A549 (cell line): ENCODE measurements around the gene DHX32.

Experiments
- HDAC2 ChIP-seq: fragments of 200-600 bp; sonication (generic); IDR thresholded peaks from 2 replicates; pipeline ENCODE4 v1.6.1; 2016
- TF ChIP-seq, protein P1 (sequence below): fragments of 200-600 bp; sonication (generic); IDR thresholded peaks from 2 replicates; pipeline ENCODE4 v1.6.1; 2016; ENCODE audit warnings: antibody characterized with exemption, mild to moderate bottlenecking, moderate library complexity
- TF ChIP-seq, protein P2 (sequence below): fragments of >200 bp; sonication (Bioruptor Twin); formaldehyde crosslinking; IDR thresholded peaks from 3 replicates; pipeline ENCODE4 v1.5.1; 2016

- TF ChIP-seq, protein P1, sequence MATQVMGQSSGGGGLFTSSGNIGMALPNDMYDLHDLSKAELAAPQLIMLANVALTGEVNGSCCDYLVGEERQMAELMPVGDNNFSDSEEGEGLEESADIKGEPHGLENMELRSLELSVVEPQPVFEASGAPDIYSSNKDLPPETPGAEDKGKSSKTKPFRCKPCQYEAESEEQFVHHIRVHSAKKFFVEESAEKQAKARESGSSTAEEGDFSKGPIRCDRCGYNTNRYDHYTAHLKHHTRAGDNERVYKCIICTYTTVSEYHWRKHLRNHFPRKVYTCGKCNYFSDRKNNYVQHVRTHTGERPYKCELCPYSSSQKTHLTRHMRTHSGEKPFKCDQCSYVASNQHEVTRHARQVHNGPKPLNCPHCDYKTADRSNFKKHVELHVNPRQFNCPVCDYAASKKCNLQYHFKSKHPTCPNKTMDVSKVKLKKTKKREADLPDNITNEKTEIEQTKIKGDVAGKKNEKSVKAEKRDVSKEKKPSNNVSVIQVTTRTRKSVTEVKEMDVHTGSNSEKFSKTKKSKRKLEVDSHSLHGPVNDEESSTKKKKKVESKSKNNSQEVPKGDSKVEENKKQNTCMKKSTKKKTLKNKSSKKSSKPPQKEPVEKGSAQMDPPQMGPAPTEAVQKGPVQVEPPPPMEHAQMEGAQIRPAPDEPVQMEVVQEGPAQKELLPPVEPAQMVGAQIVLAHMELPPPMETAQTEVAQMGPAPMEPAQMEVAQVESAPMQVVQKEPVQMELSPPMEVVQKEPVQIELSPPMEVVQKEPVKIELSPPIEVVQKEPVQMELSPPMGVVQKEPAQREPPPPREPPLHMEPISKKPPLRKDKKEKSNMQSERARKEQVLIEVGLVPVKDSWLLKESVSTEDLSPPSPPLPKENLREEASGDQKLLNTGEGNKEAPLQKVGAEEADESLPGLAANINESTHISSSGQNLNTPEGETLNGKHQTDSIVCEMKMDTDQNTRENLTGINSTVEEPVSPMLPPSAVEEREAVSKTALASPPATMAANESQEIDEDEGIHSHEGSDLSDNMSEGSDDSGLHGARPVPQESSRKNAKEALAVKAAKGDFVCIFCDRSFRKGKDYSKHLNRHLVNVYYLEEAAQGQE = no peak
- TF ChIP-seq, protein P2, sequence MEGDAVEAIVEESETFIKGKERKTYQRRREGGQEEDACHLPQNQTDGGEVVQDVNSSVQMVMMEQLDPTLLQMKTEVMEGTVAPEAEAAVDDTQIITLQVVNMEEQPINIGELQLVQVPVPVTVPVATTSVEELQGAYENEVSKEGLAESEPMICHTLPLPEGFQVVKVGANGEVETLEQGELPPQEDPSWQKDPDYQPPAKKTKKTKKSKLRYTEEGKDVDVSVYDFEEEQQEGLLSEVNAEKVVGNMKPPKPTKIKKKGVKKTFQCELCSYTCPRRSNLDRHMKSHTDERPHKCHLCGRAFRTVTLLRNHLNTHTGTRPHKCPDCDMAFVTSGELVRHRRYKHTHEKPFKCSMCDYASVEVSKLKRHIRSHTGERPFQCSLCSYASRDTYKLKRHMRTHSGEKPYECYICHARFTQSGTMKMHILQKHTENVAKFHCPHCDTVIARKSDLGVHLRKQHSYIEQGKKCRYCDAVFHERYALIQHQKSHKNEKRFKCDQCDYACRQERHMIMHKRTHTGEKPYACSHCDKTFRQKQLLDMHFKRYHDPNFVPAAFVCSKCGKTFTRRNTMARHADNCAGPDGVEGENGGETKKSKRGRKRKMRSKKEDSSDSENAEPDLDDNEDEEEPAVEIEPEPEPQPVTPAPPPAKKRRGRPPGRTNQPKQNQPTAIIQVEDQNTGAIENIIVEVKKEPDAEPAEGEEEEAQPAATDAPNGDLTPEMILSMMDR = no peak
- TF ChIP-seq HDAC2 = no peak
Measured at GRCh38 chr10:125848371-125848770, 32.7 kb downstream of the DHX32 start.
